Right lobe of liver (tissue), 6 donors: ENCODE measurements around the gene PIGO. TPM values are rescaled to one million over a fixed set of nuclear protein-coding genes. Genes with fewer than 3 reads are reported as not detected.

Experiments used
- ATAC-seq, 4 donors: fragments of 200-7000 bp; cut with Tn5 transposase; one replicate each; pipeline ENCODE4 v1.9.1; 2020; ENCODE audit warnings: mild to moderate bottlenecking in 4 of 4, moderate library complexity in 4 of 4
- DNase-seq, 3 donors: peaks; one replicate each; pipeline ENCODE4 v3.0.0-alpha.2; 2020
- H3K27ac ChIP-seq, 3 donors: fragments of 200-600 bp; one replicate each; pipeline ENCODE4 v1.8.0; 2022
- H3K27me3 ChIP-seq, 2 donors: fragments of 200-600 bp; one replicate each; pipeline ENCODE4 v1.8.0; 2022
- H3K36me3 ChIP-seq, 4 donors: fragments of 200-600 bp; sonication (generic) in 1 of 4; one replicate each; pipeline versions ENCODE4 v1.5.1 to v1.8.0; 2017 to 2022; ENCODE audit warnings: control low read depth in 1 of 4
- H3K4me1 ChIP-seq, 4 donors: fragments of 200-600 bp; sonication (generic) in 1 of 4; one replicate each; pipeline versions ENCODE4 v1.5.1 to v1.8.0; 2017 to 2022; ENCODE audit warnings: control low read depth in 1 of 4
- H3K4me3 ChIP-seq, 3 donors: fragments of 200-600 bp; one replicate each; pipeline ENCODE4 v1.8.0; 2022
- H3K9me3 ChIP-seq, 4 donors: fragments of 200-600 bp; sonication (generic) in 1 of 4; one replicate each; pipeline versions ENCODE4 v1.5.1 to v1.8.0; 2017 to 2022; ENCODE audit warnings: control low read depth in 1 of 4
- CTCF ChIP-seq, 4 donors: fragments of 200-600 bp in 3 of 4; fragments of 450-650 bp in 1 of 4; IDR thresholded peaks; one replicate each; pipeline versions ENCODE4 v1.5.1 to v1.8.0; 2016 to 2022; ENCODE audit warnings: antibody characterized with exemption in 4 of 4, mild to moderate bottlenecking in 2 of 4
- POLR2A ChIP-seq: fragments of 450-650 bp; IDR thresholded peaks from one replicate; pipeline ENCODE4 v1.6.1; 2017; ENCODE audit warnings: antibody characterized with exemption, mild to moderate bottlenecking
- WGBS: methylation state at CpG from one replicate; pipeline ENCODE4 v1.1.6; 2018; ENCODE audit warnings: low coverage, low lambda C conversion rate; ENCODE audit not compliant: insufficient coverage; ENCODE audit errors: missing lambda C conversion rate; 5-methylcytosine and 5-hydroxymethylcytosine counted together
- intact Hi-C, 2 donors: fragments of 100-400 bp; cut with DNase I; formaldehyde crosslinking; loops; one replicate each; pipeline versions ENCODE4 v1.11.2 to v1.14.1; 2022
- total RNA-seq, 6 experiments: library from RNA; depleted of rRNA in 2 of 6; stranded (reverse); fragments of >200 nt in 2 of 6; fragmentation: NEBNext Ultra II Directional in 3 of 6; extraction: Animal tissue kit (Norgen Biotek cat#: 25700) in 3 of 6; gene quantifications; one replicate each; pipeline versions ENCODE4 v1.1.0 to v1.2.4, GENCODE V29; 2016 to 2023
- donor health status: DM: no; HTN: yes; CAD: no.
- donor health status: DM: no; HTN: no; CAD: no.
- donor health status: DM: no; HTN: no; CAD: no.
- donor health status: DM: no; HTN: yes; CAD: no.
- donor health status: DM: no; HTN: yes; CAD: no.

Gene PIGO
- total RNA-seq, 6 experiments from 2014 or later: 11.5 to 18.0 (median 15.6) TPM

- ATAC-seq (no peak), DNase-seq (no peak)
- WGBS: 57% methylated on average over 3 of the region's 3 CpGs
- H3K9me3 ChIP-seq: no peaks in the 10 kb centered on the region
- H3K4me1 ChIP-seq: peaks cover 0 to 39% (median 14%) of the 10 kb centered on the region in 4 donors
- intact Hi-C loops: loop anchor here in 1 of 2 donors (10.0 kb wide), 1 partner anchor 152 kb away; no protein-coding TSS in a partner anchor
- H3K36me3 ChIP-seq: peaks cover 0 to 10% (median 3%) of the 10 kb centered on the region in 4 donors
- peak overlapping the region; percentile 41 to 76 (median 44) for H3K27ac ChIP-seq
- no peaks in the 10 kb centered on the region for H3K27me3 ChIP-seq
- TF ChIP-seq CTCF (IDR thresholded peaks at IDR 0.05) (no peak), POLR2A (no peak)
- no peak overlapping the region for H3K4me3 ChIP-seq
These were observed 16.0 kb upstream of the PIGO start for GRCh38 chr9:35112257-35113020.

- H3K27ac ChIP-seq: peak overlapping the region; percentile 50 to 90 (median 62)
- H3K4me1 ChIP-seq: peaks cover 0 to 39% (median 13%) of the 10 kb centered on the region in 4 donors
- TF ChIP-seq CTCF (IDR thresholded peaks at IDR 0.05): no peak
- peak; percentile 69 for TF ChIP-seq POLR2A
- no peaks in the 10 kb centered on the region for H3K9me3 ChIP-seq
- intact Hi-C loops: loop anchor here in 1 of 2 donors (10.0 kb wide), 1 partner anchor 154 kb away; no protein-coding TSS in a partner anchor
- peak overlapping the region; percentile 70 to 95 (median 83) for H3K4me3 ChIP-seq
- H3K36me3 ChIP-seq: peaks cover 0 to 21% (median 4%) of the 10 kb centered on the region in 4 donors
- no peaks in the 10 kb centered on the region for H3K27me3 ChIP-seq
- DNase-seq: peak; percentile 98 to 99 (median 99)
- peak; percentile 64 to 78 (median 78) for ATAC-seq
- 4% methylated on average over 22 of the region's 57 CpGs for WGBS
These were observed 14.9 kb upstream of the PIGO start for GRCh38 chr9:35111001-35111933.

GRCh38 chr9:35110327-35110761 lies 14.0 kb upstream of the PIGO start:
- WGBS: 38% methylated on average over 2 of the region's 3 CpGs
- peak overlapping the region in 1 of 3 donors; percentile 90 for H3K27ac ChIP-seq
- no peaks in the 10 kb centered on the region for H3K27me3 ChIP-seq
- peak overlapping the region; percentile 70 to 95 (median 83) for H3K4me3 ChIP-seq
- TF ChIP-seq CTCF (IDR thresholded peaks at IDR 0.05) (no peak), POLR2A (no peak)
- peaks cover 0 to 39% (median 13%) of the 10 kb centered on the region in 4 donors for H3K4me1 ChIP-seq
- ATAC-seq (peak in 1 of 4 donors; percentile 4), DNase-seq (no peak)
- peaks cover 0 to 31% (median 8%) of the 10 kb centered on the region in 4 donors for H3K36me3 ChIP-seq
- H3K9me3 ChIP-seq: no peaks in the 10 kb centered on the region
- intact Hi-C loops: loop anchor here in 1 of 2 donors (10.0 kb wide), 1 partner anchor 154 kb away; no protein-coding TSS in a partner anchor

- no peak for ATAC-seq
These were observed 12.7 kb upstream of the PIGO start for GRCh38 chr9:35108946-35109575.

More at GRCh38 chr9:35108946-35109575, 12.7 kb upstream of the PIGO start:
- Histone ChIP-seq H3K4me1 (peaks cover 0 to 34% (median 13%) of the 10 kb centered on the region in 4 donors), H3K27ac (no peak overlapping the region), H3K27me3 (no peaks in the 10 kb centered on the region), H3K9me3 (no peaks in the 10 kb centered on the region), H3K4me3 (no peak overlapping the region), H3K36me3 (peaks cover 0 to 42% (median 12%) of the 10 kb centered on the region in 4 donors)
- TF ChIP-seq POLR2A (no peak), CTCF (IDR thresholded peaks at IDR 0.05) (no peak)
- intact Hi-C loops: no loop called here
- WGBS: 62% methylated on average over 6 of the region's 8 CpGs
- no peak for DNase-seq
